DMS79 (cell line): Measurements from ENCODE around the gene SSX2IP.

ENCODE experiments used
- DNase-seq: peaks from one replicate; lab custom pipeline; 2025; lab: John Stamatoyannopoulos, UW

SSX2IP gene

GRCh38 chr1:84709131-84709530 lies 18.9 kb upstream of the SSX2IP start:
- no peak for DNase-seq

- DNase-seq, result no peak
Observed at GRCh38 chr1:84708031-84708430, 17.8 kb upstream of the SSX2IP start.

GRCh38 chr1:84705513-84705912 lies 15.3 kb upstream of the SSX2IP start:
- DNase-seq, result no peak

- no peak for DNase-seq
Observed at GRCh38 chr1:84704872-84705417, 14.7 kb upstream of the SSX2IP start.

GRCh38 chr1:84703431-84703830 lies 13.2 kb upstream of the SSX2IP start:
- no peak for DNase-seq

GRCh38 chr1:84702143-84702542 lies 11.9 kb upstream of the SSX2IP start:
- no peak for DNase-seq

GRCh38 chr1:84701376-84701775 lies 11.1 kb upstream of the SSX2IP start:
- no peak for DNase-seq

GRCh38 chr1:84700070-84700469 lies 9.8 kb upstream of the SSX2IP start:
- DNase-seq, result no peak

- no peak for DNase-seq
Observed at GRCh38 chr1:84698151-84699110, 8.2 kb upstream of the SSX2IP start.

GRCh38 chr1:84693785-84694184 lies 3.5 kb upstream of the SSX2IP start:
- no peak for DNase-seq

- DNase-seq, result no peak
Observed at GRCh38 chr1:84693005-84693404, 2.7 kb upstream of the SSX2IP start.

GRCh38 chr1:84692391-84692790 lies 2.1 kb upstream of the SSX2IP start:
- no peak for DNase-seq

GRCh38 chr1:84691122-84691783 lies 992 bp upstream of the SSX2IP start:
- DNase-seq, result no peak

GRCh38 chr1:84689514-84690396 lies 506 bp downstream of the SSX2IP start:
- DNase-seq, result peak; percentile 55

- no peak for DNase-seq
Observed at GRCh38 chr1:84688463-84689061, 1.7 kb downstream of the SSX2IP start.

GRCh38 chr1:84687714-84688462 lies 2.4 kb downstream of the SSX2IP start:
- no peak for DNase-seq

- DNase-seq, result no peak
Observed at GRCh38 chr1:84686223-84686622, 4.0 kb downstream of the SSX2IP start.

- DNase-seq, result no peak
Observed at GRCh38 chr1:84683508-84683907, 6.8 kb downstream of the SSX2IP start.

GRCh38 chr1:84682047-84682446 lies 8.2 kb downstream of the SSX2IP start:
- no peak for DNase-seq

GRCh38 chr1:84677415-84678099 lies 12.7 kb downstream of the SSX2IP start:
- no peak for DNase-seq
